Fibroblast of the conjunctiva (primary cell): ENCODE results near the gene PYURF.
A peak's percentile ranks its signal among the peaks of the same experiment; 100 is the strongest.
"Not testable (repeated sequence)": the region's sequence is repeated elsewhere in the genome, so short reads cannot be mapped to it uniquely, and the experiment has no call there.

ENCODE experiments used
- DNase-seq: peaks from one replicate; pipeline ENCODE4 v3.0.0-alpha.2; 2010; ENCODE audit warnings: low read depth

PYURF gene

GRCh38 chr4:88523325-88524129, at the start of gene PYURF:
TSS of gene PYURF (minus strand) at chr4:88523776. CDS start at chr4:88523700, 76 bp downstream.
- peak; percentile 87 for DNase-seq

- no peak for DNase-seq
These were observed 46.4 kb upstream of the PYURF start for GRCh38 chr4:88570001-88570400.

GRCh38 chr4:88567591-88567990, 44.0 kb upstream of the PYURF start:
- DNase-seq, result no peak

- no peak for DNase-seq
These were observed 26.2 kb upstream of the PYURF start for GRCh38 chr4:88549815-88550214.

- DNase-seq, result not testable (repeated sequence)
These were observed 15.9 kb upstream of the PYURF start for GRCh38 chr4:88539322-88540068.

GRCh38 chr4:88537709-88538108, 14.1 kb upstream of the PYURF start:
- no peak for DNase-seq

GRCh38 chr4:88535090-88535755, 11.6 kb upstream of the PYURF start:
- no peak for DNase-seq

GRCh38 chr4:88533937-88534750, 10.6 kb upstream of the PYURF start:
- no peak for DNase-seq

- no peak for DNase-seq
These were observed 9.7 kb upstream of the PYURF start for GRCh38 chr4:88533088-88533790.

- no peak for DNase-seq
These were observed 8.0 kb upstream of the PYURF start for GRCh38 chr4:88531549-88531948.

- no peak for DNase-seq
These were observed 5.3 kb upstream of the PYURF start for GRCh38 chr4:88528861-88529260.

- DNase-seq, result no peak
These were observed 4.2 kb upstream of the PYURF start for GRCh38 chr4:88527787-88528186.

GRCh38 chr4:88526221-88526815, 2.7 kb upstream of the PYURF start:
- DNase-seq, result no peak

- no peak for DNase-seq
These were observed 595 bp upstream of the PYURF start for GRCh38 chr4:88524171-88524570.

- DNase-seq, result no peak
These were observed 763 bp downstream of the PYURF start for GRCh38 chr4:88522702-88523324.

- no peak for DNase-seq
These were observed 4.7 kb downstream of the PYURF start for GRCh38 chr4:88518911-88519310.

- no peak for DNase-seq
These were observed 5.8 kb downstream of the PYURF start for GRCh38 chr4:88517825-88518224.

GRCh38 chr4:88516746-88517145, 6.8 kb downstream of the PYURF start:
- no peak for DNase-seq

- no peak for DNase-seq
These were observed 8.7 kb downstream of the PYURF start for GRCh38 chr4:88514557-88515511.
